GM21737 (cell line): ENCODE data around the gene PHF12.
"Not testable (repeated sequence)": the region's sequence is repeated elsewhere in the genome, so short reads cannot be mapped to it uniquely, and the experiment has no call there.

Source experiments
- ATAC-seq: cut with Tn5 transposase; IDR thresholded peaks from one replicate; pipeline ENCODE4 v1.9.1; 2021; ENCODE audit warnings: mild to moderate bottlenecking, moderate library complexity; ENCODE audit not compliant: unreplicated experiment

PHF12 gene

DNA sequence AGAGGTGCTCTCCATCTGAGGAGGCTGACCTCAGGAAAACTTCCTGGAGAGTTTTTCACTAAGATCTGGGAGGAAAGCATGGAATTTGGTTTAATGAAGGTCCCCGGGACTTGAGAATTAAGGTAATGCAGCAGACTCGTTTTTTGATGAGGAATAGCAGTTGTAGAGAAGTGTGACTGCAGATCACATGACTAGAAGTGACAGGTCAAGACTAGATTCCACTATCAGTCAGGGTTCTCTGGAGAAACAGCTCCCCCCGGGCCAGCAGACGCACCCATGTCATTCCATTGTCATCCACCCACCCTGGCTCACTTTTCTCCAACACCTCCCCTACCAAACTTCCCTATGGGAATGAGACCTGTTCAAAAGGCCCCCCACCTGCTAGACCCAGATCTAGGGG lies 46.5 kb downstream of the PHF12 start:
- ATAC-seq: no peak

DNA sequence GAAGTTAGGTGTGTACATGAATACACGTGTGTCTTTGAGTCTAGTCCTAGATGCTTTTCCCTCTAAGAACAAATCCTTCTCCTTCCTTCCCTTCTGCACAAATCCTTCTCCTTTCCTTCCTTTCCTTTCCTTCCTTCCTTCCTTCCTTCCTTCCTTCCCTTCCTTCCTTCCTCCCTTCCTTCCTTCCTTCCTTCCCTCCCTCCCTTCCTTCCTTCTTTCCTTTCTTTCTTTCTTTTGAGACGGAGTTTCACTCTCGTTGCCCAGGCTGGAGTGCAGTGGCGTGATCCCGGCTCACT lies 47.8 kb downstream of the PHF12 start:
- not testable (repeated sequence) for ATAC-seq

DNA sequence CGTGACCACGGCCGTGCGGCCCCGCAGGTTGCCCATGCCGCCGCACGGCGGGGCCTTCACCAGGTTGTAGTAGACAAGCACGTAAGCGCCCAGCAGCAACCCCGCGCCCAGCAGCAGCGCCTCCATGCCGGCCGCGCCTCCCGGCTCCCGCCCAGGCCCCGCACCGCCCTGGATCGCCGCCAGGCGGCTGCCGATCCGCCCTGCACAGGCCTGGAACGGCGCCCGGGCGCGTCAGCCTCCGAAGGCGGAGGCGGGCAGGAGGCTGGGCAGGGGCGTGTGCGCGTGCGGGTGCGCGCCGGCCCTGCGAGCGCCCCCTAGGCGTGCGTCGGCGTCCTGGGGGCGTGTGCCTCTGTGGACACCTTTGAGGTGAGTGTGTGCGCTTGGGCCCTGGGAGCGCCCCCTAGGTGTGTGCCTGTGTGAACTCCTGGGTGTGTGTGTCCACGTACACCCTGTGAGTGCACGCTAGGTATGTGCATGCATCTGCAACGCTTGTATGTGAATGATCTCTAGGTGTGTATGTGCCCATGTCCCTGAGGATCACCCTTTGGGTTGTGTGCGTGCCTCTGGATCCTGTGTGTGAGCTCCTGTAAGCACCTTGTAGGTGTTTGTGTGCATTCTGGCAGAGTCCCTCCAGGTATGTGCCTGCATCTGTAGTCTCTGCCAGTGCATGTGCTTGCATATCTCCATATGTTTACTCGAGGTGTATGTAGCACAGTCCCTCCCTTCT lies 48.3 kb downstream of the PHF12 start, which contains the start of gene DHRS13:
Gene DHRS13 (minus strand): TSS at position 261 of the 727 bp plus-strand sequence. CDS start 135 bp downstream, at position 126.
- ATAC-seq: peak; percentile 81

GRCh38 chr17:28901866-28902818 lies 49.2 kb downstream of the PHF12 start:
- peak; percentile 29 for ATAC-seq

GRCh38 chr17:28900986-28901726 lies 50.2 kb downstream of the PHF12 start:
- no peak for ATAC-seq

DNA sequence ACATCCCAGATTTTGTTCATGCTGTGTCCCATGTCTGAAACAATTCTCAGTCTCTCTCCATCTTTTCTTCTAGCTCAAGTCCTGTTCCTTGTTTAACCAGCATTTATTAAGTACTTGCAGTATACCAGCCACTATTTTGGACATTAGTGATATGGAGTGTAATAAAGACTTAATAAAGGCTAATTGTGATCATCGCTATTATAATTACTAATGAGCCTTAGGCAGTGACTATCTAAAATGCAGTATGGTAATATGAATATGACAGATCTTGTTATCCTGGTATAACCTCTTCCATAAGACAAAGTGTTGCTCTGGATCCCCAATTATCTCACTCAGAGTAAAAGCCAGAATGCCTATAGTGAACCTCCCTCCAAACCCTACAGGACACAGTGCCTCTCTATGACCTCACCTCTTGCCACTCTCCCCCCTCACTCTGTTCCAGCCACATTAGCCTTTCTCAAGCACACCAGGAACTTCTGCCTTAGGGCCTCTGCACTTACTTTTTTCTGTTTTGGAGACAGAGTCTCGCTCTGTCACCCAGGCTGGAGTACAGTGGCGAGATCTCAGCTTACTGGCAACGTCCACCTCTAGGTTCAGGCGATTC lies 52.0 kb downstream of the PHF12 start:
- ATAC-seq: no peak

DNA sequence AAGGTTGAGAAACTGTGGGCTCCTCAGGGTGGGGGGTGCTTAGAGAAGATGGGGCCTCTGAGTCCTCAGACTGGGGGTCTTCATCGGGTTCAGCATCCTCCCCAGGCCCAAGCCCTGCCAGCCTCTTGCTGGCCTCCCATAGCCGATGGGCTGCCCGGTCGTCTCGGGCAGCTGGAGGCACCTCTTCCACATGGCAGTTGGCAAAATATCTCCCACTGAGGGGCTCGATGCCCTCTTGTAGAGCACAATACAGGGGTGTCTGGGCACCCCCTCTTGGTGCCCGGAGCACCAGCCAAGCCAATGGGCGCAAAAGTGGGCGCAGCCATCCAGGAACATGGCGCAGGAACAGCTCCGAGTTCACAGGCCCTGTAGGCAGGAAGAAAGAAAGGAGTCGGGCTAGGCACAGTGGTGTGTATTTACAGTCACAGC lies 52.8 kb downstream of the PHF12 start:
- ATAC-seq: no peak

GRCh38 chr17:28897769-28898526 lies 53.4 kb downstream of the PHF12 start:
- ATAC-seq: no peak

DNA sequence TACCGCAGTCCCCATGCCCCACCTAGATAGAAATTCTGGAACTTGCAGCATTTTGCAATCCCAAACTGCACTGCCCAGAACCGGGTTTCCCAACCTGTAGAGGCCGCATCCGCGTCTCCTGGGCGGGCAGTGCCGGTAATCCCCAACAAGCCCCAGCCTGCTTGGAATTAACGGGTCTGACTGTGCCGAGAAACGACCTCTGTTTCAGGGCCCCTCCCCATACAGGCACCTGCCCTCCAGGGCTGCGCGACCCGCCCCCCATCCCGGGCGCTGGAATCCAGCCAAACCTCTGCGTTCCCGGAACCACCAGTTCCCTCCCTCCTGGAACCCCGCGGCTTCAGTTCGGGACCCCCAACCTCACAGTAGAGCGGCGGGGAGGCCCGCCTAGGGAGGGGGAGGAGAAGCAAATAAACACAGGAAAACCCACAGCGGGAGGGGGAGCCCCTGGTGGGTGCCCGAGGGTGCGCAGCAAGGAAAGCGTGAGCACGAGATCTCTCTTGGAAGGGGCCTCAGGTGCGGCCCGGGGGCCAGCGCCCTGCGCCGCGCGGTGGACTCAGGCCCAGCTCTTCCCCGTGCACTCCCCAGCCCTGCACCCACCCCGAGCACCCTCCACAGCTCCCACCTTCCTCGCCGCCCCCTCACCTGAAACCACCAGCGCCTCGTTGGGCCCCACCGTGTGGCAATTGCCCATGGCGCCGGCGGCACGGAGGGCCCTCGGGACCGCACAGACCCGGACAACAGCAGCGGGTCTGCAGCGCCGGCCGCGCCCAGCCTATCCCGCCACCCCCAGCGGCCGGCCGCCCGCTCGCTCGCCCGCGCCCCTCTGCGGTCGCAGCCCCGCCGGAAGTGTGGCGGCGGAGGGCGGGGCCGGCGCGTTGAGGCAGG lies 54.2 kb downstream of the PHF12 start, which contains the start of gene FLOT2:
Gene FLOT2 (minus strand): TSS at position 850 of the 885 bp plus-strand sequence. CDS start 159 bp downstream, at position 691.
- ATAC-seq: no peak

GRCh38 chr17:28896491-28896883 lies 54.8 kb downstream of the PHF12 start:
- ATAC-seq: no peak

GRCh38 chr17:28895794-28896447 lies 55.4 kb downstream of the PHF12 start:
- ATAC-seq: no peak

DNA sequence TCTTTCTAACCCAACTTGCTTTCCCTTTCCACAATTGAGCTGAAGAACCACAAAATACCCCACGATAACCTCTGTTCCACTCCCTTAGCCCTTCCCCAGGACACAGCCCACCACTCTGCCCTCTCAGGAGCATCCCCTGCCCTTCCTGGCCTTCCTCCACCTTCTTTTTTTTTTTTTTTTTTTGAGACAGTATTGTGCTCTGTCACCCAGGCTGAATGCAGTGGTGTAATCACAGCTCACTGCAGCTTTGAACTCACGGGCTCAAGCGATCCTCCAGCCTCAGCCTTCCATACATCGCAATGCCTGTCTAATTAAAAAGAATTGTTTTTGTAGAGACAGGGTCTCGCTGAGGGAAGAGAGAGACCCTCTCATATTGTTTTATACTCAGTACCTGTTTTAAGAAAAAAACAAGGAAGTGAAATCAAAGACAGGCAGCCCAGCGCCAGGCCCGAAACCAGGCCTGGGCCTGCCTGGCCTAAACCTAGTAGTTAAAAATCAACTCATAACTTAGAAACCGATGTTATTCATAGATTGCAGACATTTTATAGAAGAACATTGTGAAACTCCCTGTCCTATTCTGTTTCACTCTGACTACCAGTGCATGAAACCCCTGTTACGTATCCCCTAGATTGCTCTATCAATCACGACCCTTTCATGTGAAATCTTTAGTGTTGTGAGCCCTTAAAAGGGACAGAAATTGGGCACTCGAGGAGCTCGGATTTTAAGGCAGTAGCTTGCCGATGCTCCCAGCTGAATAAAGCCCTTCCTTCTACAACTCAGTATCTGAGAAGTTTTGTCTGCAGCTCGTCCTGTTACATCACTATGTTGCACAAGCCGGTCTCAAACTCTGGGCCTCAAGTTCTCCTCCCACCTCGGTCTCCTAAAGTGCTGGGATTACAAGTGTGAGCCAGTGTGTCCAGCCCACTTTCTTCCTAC lies 57.8 kb downstream of the PHF12 start:
- not testable (repeated sequence) for ATAC-seq

GRCh38 chr17:28892024-28892423 lies 59.3 kb downstream of the PHF12 start:
- ATAC-seq: no peak

GRCh38 chr17:28891201-28891600 lies 60.1 kb downstream of the PHF12 start:
- no peak for ATAC-seq

- no peak for ATAC-seq
Observed at GRCh38 chr17:28889996-28890395, 61.3 kb downstream of the PHF12 start.

- ATAC-seq: no peak
Observed at GRCh38 chr17:28888832-28889231, 62.5 kb downstream of the PHF12 start.

- no peak for ATAC-seq
Observed at GRCh38 chr17:28887871-28888471, 63.3 kb downstream of the PHF12 start.
